Measurements from ENCODE around the gene RIPOR2. TPM values are rescaled to one million over a fixed set of nuclear protein-coding genes. Genes with fewer than 3 reads are reported as not detected.

The RIPOR2 gene
- total and polyA plus RNA-seq, 2 experiments from 2014 or later = 9.5 to 22.5 TPM

DNA sequence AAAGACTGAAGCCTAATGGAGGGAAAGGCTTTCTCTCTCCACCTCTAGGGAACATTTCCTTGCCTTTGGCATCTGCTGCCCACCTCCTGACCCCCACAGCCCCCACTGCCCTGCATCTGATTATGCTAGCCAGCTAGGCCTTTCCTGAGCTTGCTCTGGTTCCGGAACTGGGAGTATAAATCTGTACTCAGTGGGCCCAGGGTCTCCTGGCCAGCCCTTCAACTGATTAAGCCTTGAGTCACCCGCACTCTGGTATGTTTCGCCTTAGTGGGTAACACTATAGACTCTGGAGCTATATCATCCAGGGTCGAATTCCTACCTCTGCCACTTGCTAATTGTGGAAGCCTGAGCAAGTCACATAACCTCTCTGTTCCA is 45.6 kb upstream of the RIPOR2 start:
- Histone ChIP-seq H3F3A (replicated peaks; ENCODE audit: low read depth) (peaks cover 4% of the 10 kb centered on the region; the same call in 1 of the 2 replicates), H3K4me2 (peak overlapping the region; percentile 56), H3K36me3 (ENCODE audit: insufficient read depth) (no peaks in the 10 kb centered on the region), H3K27ac (ENCODE audit: low read depth) (peak overlapping the region; percentile 94), H4K20me1 (replicated peaks; ENCODE audit: insufficient read depth) (no peaks in the 10 kb centered on the region), H2AFZ (no peak overlapping the region), H3K4me1 (ENCODE audit: insufficient read depth) (peaks cover 53% of the 10 kb centered on the region), H3K27me3 (ENCODE audit: insufficient read depth) (no peaks in the 10 kb centered on the region), H3K4me3 (peak overlapping the region; percentile 11), H3K79me2 (replicated peaks; ENCODE audit: insufficient read depth) (no peaks in the 10 kb centered on the region), H3K9me2 (ENCODE audit: insufficient read depth) (no peaks in the 10 kb centered on the region)
- ATAC-seq (peak; percentile 69), DNase-seq (ENCODE audit: low spot score) (peak; percentile 85)
- Mint-ChIP-seq H3K36me3 (ENCODE audit: low read depth) (peaks cover 1% of the 10 kb centered on the region; the same call in 2 of the 3 replicates), H3K27ac (peak overlapping the region; percentile 99), H3K4me3 (peak overlapping the region; percentile 30), H3K4me1 (peaks cover 80% of the 10 kb centered on the region), H3K27me3 (ENCODE audit: insufficient read depth, low read depth, poor library complexity) (no peaks in the 10 kb centered on the region), H3K9me3 (peaks cover under 1% of the 10 kb centered on the region; the same call in 1 of the 3 replicates)
- TF ChIP-seq, protein P1, sequence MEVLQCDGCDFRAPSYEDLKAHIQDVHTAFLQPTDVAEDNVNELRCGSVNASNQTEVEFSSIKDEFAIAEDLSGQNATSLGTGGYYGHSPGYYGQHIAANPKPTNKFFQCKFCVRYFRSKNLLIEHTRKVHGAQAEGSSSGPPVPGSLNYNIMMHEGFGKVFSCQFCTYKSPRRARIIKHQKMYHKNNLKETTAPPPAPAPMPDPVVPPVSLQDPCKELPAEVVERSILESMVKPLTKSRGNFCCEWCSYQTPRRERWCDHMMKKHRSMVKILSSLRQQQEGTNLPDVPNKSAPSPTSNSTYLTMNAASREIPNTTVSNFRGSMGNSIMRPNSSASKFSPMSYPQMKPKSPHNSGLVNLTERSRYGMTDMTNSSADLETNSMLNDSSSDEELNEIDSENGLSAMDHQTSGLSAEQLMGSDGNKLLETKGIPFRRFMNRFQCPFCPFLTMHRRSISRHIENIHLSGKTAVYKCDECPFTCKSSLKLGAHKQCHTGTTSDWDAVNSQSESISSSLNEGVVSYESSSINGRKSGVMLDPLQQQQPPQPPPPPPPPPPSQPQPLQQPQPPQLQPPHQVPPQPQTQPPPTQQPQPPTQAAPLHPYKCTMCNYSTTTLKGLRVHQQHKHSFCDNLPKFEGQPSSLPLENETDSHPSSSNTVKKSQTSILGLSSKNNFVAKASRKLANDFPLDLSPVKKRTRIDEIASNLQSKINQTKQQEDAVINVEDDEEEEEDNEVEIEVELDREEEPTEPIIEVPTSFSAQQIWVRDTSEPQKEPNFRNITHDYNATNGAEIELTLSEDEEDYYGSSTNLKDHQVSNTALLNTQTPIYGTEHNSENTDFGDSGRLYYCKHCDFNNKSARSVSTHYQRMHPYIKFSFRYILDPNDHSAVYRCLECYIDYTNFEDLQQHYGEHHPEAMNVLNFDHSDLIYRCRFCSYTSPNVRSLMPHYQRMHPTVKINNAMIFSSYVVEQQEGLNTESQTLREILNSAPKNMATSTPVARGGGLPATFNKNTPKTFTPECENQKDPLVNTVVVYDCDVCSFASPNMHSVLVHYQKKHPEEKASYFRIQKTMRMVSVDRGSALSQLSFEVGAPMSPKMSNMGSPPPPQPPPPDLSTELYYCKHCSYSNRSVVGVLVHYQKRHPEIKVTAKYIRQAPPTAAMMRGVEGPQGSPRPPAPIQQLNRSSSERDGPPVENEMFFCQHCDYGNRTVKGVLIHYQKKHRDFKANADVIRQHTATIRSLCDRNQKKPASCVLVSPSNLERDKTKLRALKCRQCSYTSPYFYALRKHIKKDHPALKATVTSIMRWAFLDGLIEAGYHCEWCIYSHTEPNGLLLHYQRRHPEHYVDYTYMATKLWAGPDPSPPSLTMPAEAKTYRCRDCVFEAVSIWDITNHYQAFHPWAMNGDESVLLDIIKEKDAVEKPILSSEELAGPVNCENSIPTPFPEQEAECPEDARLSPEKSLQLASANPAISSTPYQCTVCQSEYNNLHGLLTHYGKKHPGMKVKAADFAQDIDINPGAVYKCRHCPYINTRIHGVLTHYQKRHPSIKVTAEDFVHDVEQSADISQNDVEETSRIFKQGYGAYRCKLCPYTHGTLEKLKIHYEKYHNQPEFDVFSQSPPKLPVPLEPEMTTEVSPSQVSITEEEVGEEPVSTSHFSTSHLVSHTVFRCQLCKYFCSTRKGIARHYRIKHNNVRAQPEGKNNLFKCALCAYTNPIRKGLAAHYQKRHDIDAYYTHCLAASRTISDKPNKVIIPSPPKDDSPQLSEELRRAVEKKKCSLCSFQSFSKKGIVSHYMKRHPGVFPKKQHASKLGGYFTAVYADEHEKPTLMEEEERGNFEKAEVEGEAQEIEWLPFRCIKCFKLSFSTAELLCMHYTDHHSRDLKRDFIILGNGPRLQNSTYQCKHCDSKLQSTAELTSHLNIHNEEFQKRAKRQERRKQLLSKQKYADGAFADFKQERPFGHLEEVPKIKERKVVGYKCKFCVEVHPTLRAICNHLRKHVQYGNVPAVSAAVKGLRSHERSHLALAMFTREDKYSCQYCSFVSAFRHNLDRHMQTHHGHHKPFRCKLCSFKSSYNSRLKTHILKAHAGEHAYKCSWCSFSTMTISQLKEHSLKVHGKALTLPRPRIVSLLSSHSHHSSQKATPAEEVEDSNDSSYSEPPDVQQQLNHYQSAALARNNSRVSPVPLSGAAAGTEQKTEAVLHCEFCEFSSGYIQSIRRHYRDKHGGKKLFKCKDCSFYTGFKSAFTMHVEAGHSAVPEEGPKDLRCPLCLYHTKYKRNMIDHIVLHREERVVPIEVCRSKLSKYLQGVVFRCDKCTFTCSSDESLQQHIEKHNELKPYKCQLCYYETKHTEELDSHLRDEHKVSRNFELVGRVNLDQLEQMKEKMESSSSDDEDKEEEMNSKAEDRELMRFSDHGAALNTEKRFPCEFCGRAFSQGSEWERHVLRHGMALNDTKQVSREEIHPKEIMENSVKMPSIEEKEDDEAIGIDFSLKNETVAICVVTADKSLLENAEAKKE (CRISPR knock-in tag; IDR thresholded peaks at IDR 0.05) = no peak
- TF ChIP-seq STAT1 (IDR thresholded peaks at IDR 0.05; ENCODE audit: unreplicated experiment) (no peak), JUNB (IDR thresholded peaks at IDR 0.05; ENCODE audit: unreplicated experiment) (no peak), POLR2AphosphoS5 (IDR thresholded peaks at IDR 0.05; ENCODE audit: low read depth) (no peak; the same call in none of the 2 replicates), ZNF331 (CRISPR knock-in tag; IDR thresholded peaks at IDR 0.05; ENCODE audit: low read depth) (no peak), CREB1 (CRISPR knock-in tag; IDR thresholded peaks at IDR 0.05; ENCODE audit: low read depth) (no peak), EZH2phosphoT487 (IDR thresholded peaks at IDR 0.05; ENCODE audit: unreplicated experiment) (no peak), NANOG (IDR thresholded peaks at IDR 0.05; ENCODE audit: borderline replicate concordance) (no peak; the same call in 1 of the 2 replicates), ZNF114 (CRISPR knock-in tag; IDR thresholded peaks at IDR 0.05) (no peak)
- TF ChIP-seq, protein P2, sequence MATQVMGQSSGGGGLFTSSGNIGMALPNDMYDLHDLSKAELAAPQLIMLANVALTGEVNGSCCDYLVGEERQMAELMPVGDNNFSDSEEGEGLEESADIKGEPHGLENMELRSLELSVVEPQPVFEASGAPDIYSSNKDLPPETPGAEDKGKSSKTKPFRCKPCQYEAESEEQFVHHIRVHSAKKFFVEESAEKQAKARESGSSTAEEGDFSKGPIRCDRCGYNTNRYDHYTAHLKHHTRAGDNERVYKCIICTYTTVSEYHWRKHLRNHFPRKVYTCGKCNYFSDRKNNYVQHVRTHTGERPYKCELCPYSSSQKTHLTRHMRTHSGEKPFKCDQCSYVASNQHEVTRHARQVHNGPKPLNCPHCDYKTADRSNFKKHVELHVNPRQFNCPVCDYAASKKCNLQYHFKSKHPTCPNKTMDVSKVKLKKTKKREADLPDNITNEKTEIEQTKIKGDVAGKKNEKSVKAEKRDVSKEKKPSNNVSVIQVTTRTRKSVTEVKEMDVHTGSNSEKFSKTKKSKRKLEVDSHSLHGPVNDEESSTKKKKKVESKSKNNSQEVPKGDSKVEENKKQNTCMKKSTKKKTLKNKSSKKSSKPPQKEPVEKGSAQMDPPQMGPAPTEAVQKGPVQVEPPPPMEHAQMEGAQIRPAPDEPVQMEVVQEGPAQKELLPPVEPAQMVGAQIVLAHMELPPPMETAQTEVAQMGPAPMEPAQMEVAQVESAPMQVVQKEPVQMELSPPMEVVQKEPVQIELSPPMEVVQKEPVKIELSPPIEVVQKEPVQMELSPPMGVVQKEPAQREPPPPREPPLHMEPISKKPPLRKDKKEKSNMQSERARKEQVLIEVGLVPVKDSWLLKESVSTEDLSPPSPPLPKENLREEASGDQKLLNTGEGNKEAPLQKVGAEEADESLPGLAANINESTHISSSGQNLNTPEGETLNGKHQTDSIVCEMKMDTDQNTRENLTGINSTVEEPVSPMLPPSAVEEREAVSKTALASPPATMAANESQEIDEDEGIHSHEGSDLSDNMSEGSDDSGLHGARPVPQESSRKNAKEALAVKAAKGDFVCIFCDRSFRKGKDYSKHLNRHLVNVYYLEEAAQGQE (IDR thresholded peaks at IDR 0.05; ENCODE audit: unreplicated experiment) = no peak

Measured in GM23338 (cell line).